Mesendoderm (in vitro differentiated cells): ENCODE results near the gene PPM1N.
A peak's percentile ranks its signal among the peaks of the same experiment; 100 is the strongest.

ENCODE experiments used
- DNase-seq: peaks from one replicate; pipeline ENCODE4 v3.0.0; 2013
- H2AK5ac ChIP-seq: 2 replicates; pipeline ENCODE4 v1.6.1; 2013; ENCODE audit warnings: low read length, inconsistent platforms
- H2BK120ac ChIP-seq: 2 replicates; pipeline ENCODE4 v1.6.1; 2013; ENCODE audit warnings: low read depth, mild to moderate bottlenecking, low read length, moderate library complexity, mixed read lengths
- H2BK15ac ChIP-seq: replicated peaks from 2 replicates; pipeline ENCODE4 v1.6.1; 2013; ENCODE audit warnings: low read depth, mild to moderate bottlenecking, moderate library complexity
- H2BK5ac ChIP-seq: 2 replicates; pipeline ENCODE4 v1.6.1; 2013; ENCODE audit warnings: low read length, inconsistent platforms
- H3K18ac ChIP-seq: 2 replicates; pipeline ENCODE4 v1.6.1; 2013; ENCODE audit warnings: mild to moderate bottlenecking, low read length, mixed read lengths
- H3K23ac ChIP-seq: one replicate; pipeline ENCODE4 v1.6.1; 2013; ENCODE audit warnings: low read length
- H3K27ac ChIP-seq: 2 replicates; pipeline ENCODE4 v1.5.1; 2013; ENCODE audit warnings: low read depth, mild to moderate bottlenecking, inconsistent platforms, low read length, moderate library complexity
- H3K27me3 ChIP-seq: 2 replicates; pipeline ENCODE4 v1.6.1; 2013; ENCODE audit warnings: low read length, control low read depth, mild to moderate bottlenecking, inconsistent platforms; ENCODE audit not compliant: insufficient read depth, poor library complexity
- H3K36me3 ChIP-seq: 2 replicates; pipeline ENCODE4 v1.6.1; 2013; ENCODE audit warnings: low read length, inconsistent platforms; ENCODE audit not compliant: control insufficient read depth, insufficient read depth
- H3K4ac ChIP-seq: one replicate; pipeline ENCODE4 v1.6.1; 2013; ENCODE audit warnings: low read depth, mild to moderate bottlenecking, low read length, moderate library complexity
- H3K4me1 ChIP-seq: 2 replicates; pipeline ENCODE4 v1.6.1; 2013; ENCODE audit warnings: low read depth, low read length, inconsistent platforms; ENCODE audit not compliant: control insufficient read depth
- H3K4me2 ChIP-seq: 2 replicates; pipeline ENCODE4 v1.6.1; 2013; ENCODE audit warnings: low read length
- H3K4me3 ChIP-seq: 2 replicates; pipeline ENCODE4 v1.5.1; 2013; ENCODE audit warnings: mild to moderate bottlenecking, low read length
- H3K56ac ChIP-seq: one replicate; pipeline ENCODE4 v1.6.1; 2013; ENCODE audit warnings: low read length
- H3K79me1 ChIP-seq: 2 replicates; pipeline ENCODE4 v1.6.1; 2013; ENCODE audit warnings: low read length, inconsistent platforms
- H3K79me2 ChIP-seq: 2 replicates; pipeline ENCODE4 v1.6.1; 2013; ENCODE audit warnings: mild to moderate bottlenecking, low read length; ENCODE audit not compliant: control insufficient read depth, insufficient read depth
- H3K9ac ChIP-seq: 2 replicates; pipeline ENCODE4 v1.6.1; 2013; ENCODE audit warnings: low read length, inconsistent platforms
- H4K5ac ChIP-seq: one replicate; pipeline ENCODE4 v1.6.1; 2013; ENCODE audit warnings: low read length
- H4K8ac ChIP-seq: one replicate; pipeline ENCODE4 v1.6.1; 2013; ENCODE audit warnings: low read depth, mild to moderate bottlenecking, control low read depth, low read length, moderate library complexity
- WGBS: extraction: QIAGEN DNeasy Blood & Tissue Kit; methylation state at CpG from one replicate; pipeline ENCODE4 v1.1.7; 2013; ENCODE audit warnings: low lambda C conversion rate, missing lambda C conversion rate; ENCODE audit not compliant: insufficient coverage; ENCODE audit errors: extremely low coverage; 5-methylcytosine and 5-hydroxymethylcytosine counted together

Gene PPM1N

GRCh38 chr19:45517238-45517637, 19.0 kb downstream of the PPM1N start:
- no peak overlapping the region for H2BK120ac ChIP-seq
- no peak overlapping the region for H3K23ac ChIP-seq
- H3K4me3 ChIP-seq: no peak overlapping the region
- no peak for DNase-seq
- H3K36me3 ChIP-seq: peaks cover 10% of the 10 kb centered on the region
- WGBS: no CpG with 5 or more reads among the region's 7 CpGs
- peaks cover 35% of the 10 kb centered on the region for H3K79me2 ChIP-seq
- no peak overlapping the region for H2AK5ac ChIP-seq
- H4K5ac ChIP-seq: no peak overlapping the region
- no peak overlapping the region for H3K4ac ChIP-seq
- no peak overlapping the region for H4K8ac ChIP-seq
- no peaks in the 10 kb centered on the region for H3K4me1 ChIP-seq
- no peak overlapping the region for H2BK15ac ChIP-seq
- H3K56ac ChIP-seq: no peak overlapping the region
- no peak overlapping the region for H3K9ac ChIP-seq
- no peak overlapping the region for H2BK5ac ChIP-seq
- no peak overlapping the region for H3K27ac ChIP-seq
- no peak overlapping the region for H3K4me2 ChIP-seq
- H3K79me1 ChIP-seq: peaks cover 20% of the 10 kb centered on the region
- H3K18ac ChIP-seq: no peak overlapping the region
- no peaks in the 10 kb centered on the region for H3K27me3 ChIP-seq

GRCh38 chr19:45517641-45518468, 19.6 kb downstream of the PPM1N start:
- Histone ChIP-seq H3K36me3 (peaks cover 12% of the 10 kb centered on the region), H4K8ac (no peak overlapping the region), H3K79me1 (peaks cover 20% of the 10 kb centered on the region), H3K4ac (no peak overlapping the region), H2AK5ac (no peak overlapping the region), H3K4me3 (no peak overlapping the region), H3K23ac (no peak overlapping the region), H3K79me2 (peaks cover 31% of the 10 kb centered on the region), H2BK5ac (no peak overlapping the region), H3K18ac (no peak overlapping the region), H3K27ac (no peak overlapping the region), H2BK15ac (no peak overlapping the region), H2BK120ac (no peak overlapping the region), H3K27me3 (no peaks in the 10 kb centered on the region), H3K4me1 (no peaks in the 10 kb centered on the region), H3K9ac (no peak overlapping the region), H4K5ac (no peak overlapping the region), H3K4me2 (no peak overlapping the region), H3K56ac (no peak overlapping the region)
- no CpG with 5 or more reads among the region's 50 CpGs for WGBS
- DNase-seq: no peak

GRCh38 chr19:45518469-45518826, 20.2 kb downstream of the PPM1N start:
- Histone ChIP-seq H3K4ac (no peak overlapping the region), H3K18ac (no peak overlapping the region), H3K4me3 (no peak overlapping the region), H3K36me3 (peaks cover 12% of the 10 kb centered on the region), H3K79me2 (peaks cover 26% of the 10 kb centered on the region), H3K9ac (no peak overlapping the region), H2BK15ac (no peak overlapping the region), H3K4me2 (no peak overlapping the region), H2BK5ac (no peak overlapping the region), H3K79me1 (peaks cover 20% of the 10 kb centered on the region), H4K8ac (no peak overlapping the region), H4K5ac (no peak overlapping the region), H3K56ac (no peak overlapping the region), H2BK120ac (no peak overlapping the region), H3K4me1 (no peaks in the 10 kb centered on the region), H2AK5ac (no peak overlapping the region), H3K27ac (no peak overlapping the region), H3K27me3 (no peaks in the 10 kb centered on the region), H3K23ac (no peak overlapping the region)
- no peak for DNase-seq
- WGBS: no CpG with 5 or more reads among the region's 7 CpGs

GRCh38 chr19:45522010-45522941, 24.0 kb downstream of the PPM1N start:
- Histone ChIP-seq H2BK5ac (no peak overlapping the region), H3K4ac (no peak overlapping the region), H3K23ac (no peak overlapping the region), H3K18ac (no peak overlapping the region), H3K36me3 (peaks cover 19% of the 10 kb centered on the region), H2AK5ac (no peak overlapping the region), H3K56ac (no peak overlapping the region), H3K4me1 (no peaks in the 10 kb centered on the region), H3K79me2 (no peaks in the 10 kb centered on the region), H3K9ac (no peak overlapping the region), H3K79me1 (peaks cover 2% of the 10 kb centered on the region), H3K27me3 (no peaks in the 10 kb centered on the region), H4K8ac (no peak overlapping the region), H3K4me2 (no peak overlapping the region), H3K4me3 (no peak overlapping the region), H3K27ac (no peak overlapping the region), H2BK120ac (no peak overlapping the region), H2BK15ac (no peak overlapping the region), H4K5ac (no peak overlapping the region)
- WGBS: no CpG with 5 or more reads among the region's 24 CpGs
- DNase-seq: no peak

GRCh38 chr19:45523642-45524256, 25.5 kb downstream of the PPM1N start:
- Histone ChIP-seq H3K27ac (no peak overlapping the region), H2BK15ac (no peak overlapping the region)
- no CpG with 5 or more reads among the region's 9 CpGs for WGBS

More at GRCh38 chr19:45523642-45524256, 25.5 kb downstream of the PPM1N start:
- H3K79me2 ChIP-seq: no peaks in the 10 kb centered on the region
- H3K56ac ChIP-seq: no peak overlapping the region
- H3K79me1 ChIP-seq: peaks cover 1% of the 10 kb centered on the region
- H3K4me2 ChIP-seq: no peak overlapping the region
- H3K23ac ChIP-seq: no peak overlapping the region
- H2BK5ac ChIP-seq: no peak overlapping the region
- H4K5ac ChIP-seq: no peak overlapping the region
- no peak overlapping the region for H3K9ac ChIP-seq
- no peak overlapping the region for H3K18ac ChIP-seq
- no peak overlapping the region for H4K8ac ChIP-seq
- no peaks in the 10 kb centered on the region for H3K27me3 ChIP-seq
- H3K4ac ChIP-seq: no peak overlapping the region
- peaks cover 4% of the 10 kb centered on the region for H3K4me1 ChIP-seq
- peaks cover 12% of the 10 kb centered on the region for H3K36me3 ChIP-seq
- H2BK120ac ChIP-seq: no peak overlapping the region
- H2AK5ac ChIP-seq: no peak overlapping the region
- H3K4me3 ChIP-seq: no peak overlapping the region
- DNase-seq: peak; percentile 93
